ENCODE results near the gene CCL14. TPM values are rescaled to one million over a fixed set of nuclear protein-coding genes. Genes with fewer than 3 reads are reported as not detected.

CCL14 gene
- total RNA-seq, 1 experiment from 2014 or later, result not detected

DNA sequence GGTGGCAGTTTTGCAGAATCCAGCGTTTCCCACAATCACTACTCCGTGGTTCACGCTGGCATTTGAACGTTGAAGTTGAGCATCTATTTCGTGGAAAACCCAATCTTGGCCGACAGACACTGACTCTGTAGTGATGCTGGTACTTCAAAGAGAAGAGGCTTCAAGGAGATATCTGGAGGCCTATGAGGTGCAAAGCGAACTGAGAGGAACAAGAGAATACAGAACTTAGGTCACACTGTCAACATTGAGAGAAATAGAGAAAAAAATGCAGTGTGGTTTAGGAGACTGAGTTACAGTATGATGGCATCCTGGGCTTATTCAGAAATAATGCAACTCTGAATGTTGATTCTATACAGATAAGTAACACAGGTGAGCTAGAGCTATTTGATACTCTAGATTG is 21.3 kb downstream of the CCL14 start:
- Histone ChIP-seq H3K56ac (ENCODE audit: insufficient read length, low read depth, low read length) (no peak overlapping the region), H3K9me3 (ENCODE audit: control insufficient read depth, low read depth, low read length) (no peaks in the 10 kb centered on the region), H4K5ac (ENCODE audit: insufficient read length, low read depth, low read length) (no peak overlapping the region), H3K23me2 (ENCODE audit: insufficient read length, low read depth, low read length, poor library complexity, severe bottlenecking) (no peaks in the 10 kb centered on the region), H4K91ac (ENCODE audit: insufficient read length, low read depth, low read length) (no peak overlapping the region), H3K4me1 (ENCODE audit: insufficient read depth, low read length) (no peaks in the 10 kb centered on the region), H3K14ac (ENCODE audit: insufficient read depth, low read length) (no peak overlapping the region), H3K27me3 (ENCODE audit: insufficient read depth, low read length) (no peaks in the 10 kb centered on the region), H2BK120ac (ENCODE audit: low read depth, low read length, poor library complexity, severe bottlenecking) (no peak overlapping the region), H4K20me1 (ENCODE audit: control insufficient read depth, insufficient read depth, insufficient read length) (no peaks in the 10 kb centered on the region), H2AK5ac (ENCODE audit: insufficient read length, low read length) (no peak overlapping the region), H2BK12ac (ENCODE audit: insufficient read length, low read depth, low read length) (no peak overlapping the region), H3K23ac (ENCODE audit: insufficient read length, low read depth, low read length) (no peak overlapping the region), H3K79me2 (ENCODE audit: insufficient read depth, low read length) (no peaks in the 10 kb centered on the region), H2BK5ac (ENCODE audit: insufficient read length, low read length) (no peak overlapping the region), H3K4ac (ENCODE audit: low read depth, low read length) (no peak overlapping the region), H3K79me1 (ENCODE audit: insufficient read depth, low read depth, low read length, poor library complexity, severe bottlenecking) (no peaks in the 10 kb centered on the region), H2AFZ (ENCODE audit: low read length) (no peak overlapping the region), H4K8ac (replicated peaks; ENCODE audit: insufficient read length, low read depth, low read length) (no peak overlapping the region), H3T11ph (ENCODE audit: low read length) (no peak overlapping the region), H3K18ac (ENCODE audit: insufficient read length, low read depth, low read length) (no peak overlapping the region), H3K4me2 (ENCODE audit: insufficient read depth, insufficient read length, low read length) (no peak overlapping the region), H2BK20ac (ENCODE audit: low read depth, low read length, poor library complexity, severe bottlenecking) (no peak overlapping the region), H3K9ac (ENCODE audit: extremely low read depth, insufficient read length, low read length) (no peak overlapping the region), H2BK15ac (ENCODE audit: low read depth, low read length) (no peak overlapping the region), H3K27ac (ENCODE audit: insufficient read length, low read depth, low read length) (no peak overlapping the region)
- Mint-ChIP-seq H3K9me3 (no peaks in the 10 kb centered on the region), H3K4me1 (peaks cover 2 to 6% of the 10 kb centered on the region in 2 experiments; a peak in 2 of 4 replicates), H3K4me3 (no peak overlapping the region), H3K27me3 (ENCODE audit: low read depth) (no peaks in the 10 kb centered on the region; the same call in 1 of the 2 replicates), H3K27ac (no peak overlapping the region), H3K36me3 (ENCODE audit: insufficient read depth in 1 of 3, low read depth in 3 of 3) (no peaks in the 10 kb centered on the region)
- WGBS (ENCODE audit: extremely low coverage, insufficient read length, low lambda C conversion rate), result no CpG with 5 or more reads among the region's 7 CpGs
- no peak for DNase-seq
- TF ChIP-seq, protein P1, sequence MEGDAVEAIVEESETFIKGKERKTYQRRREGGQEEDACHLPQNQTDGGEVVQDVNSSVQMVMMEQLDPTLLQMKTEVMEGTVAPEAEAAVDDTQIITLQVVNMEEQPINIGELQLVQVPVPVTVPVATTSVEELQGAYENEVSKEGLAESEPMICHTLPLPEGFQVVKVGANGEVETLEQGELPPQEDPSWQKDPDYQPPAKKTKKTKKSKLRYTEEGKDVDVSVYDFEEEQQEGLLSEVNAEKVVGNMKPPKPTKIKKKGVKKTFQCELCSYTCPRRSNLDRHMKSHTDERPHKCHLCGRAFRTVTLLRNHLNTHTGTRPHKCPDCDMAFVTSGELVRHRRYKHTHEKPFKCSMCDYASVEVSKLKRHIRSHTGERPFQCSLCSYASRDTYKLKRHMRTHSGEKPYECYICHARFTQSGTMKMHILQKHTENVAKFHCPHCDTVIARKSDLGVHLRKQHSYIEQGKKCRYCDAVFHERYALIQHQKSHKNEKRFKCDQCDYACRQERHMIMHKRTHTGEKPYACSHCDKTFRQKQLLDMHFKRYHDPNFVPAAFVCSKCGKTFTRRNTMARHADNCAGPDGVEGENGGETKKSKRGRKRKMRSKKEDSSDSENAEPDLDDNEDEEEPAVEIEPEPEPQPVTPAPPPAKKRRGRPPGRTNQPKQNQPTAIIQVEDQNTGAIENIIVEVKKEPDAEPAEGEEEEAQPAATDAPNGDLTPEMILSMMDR (conservative IDR thresholded peaks at IDR 0.05), result no peak

All from H9 (cell line).